Tibial nerve (tissue), 4 donors: ENCODE measurements around the gene PARP3. TPM values are rescaled to one million over a fixed set of nuclear protein-coding genes. Genes with fewer than 3 reads are reported as not detected.
"Not testable (repeated sequence)": the region's sequence is repeated elsewhere in the genome, so short reads cannot be mapped to it uniquely, and the experiment has no call there.

Source experiments
- DNase-seq, 2 donors: peaks; one replicate each; pipeline ENCODE4 v3.0.0-alpha.2; 2019; ENCODE audit warnings: low spot score in 2 of 2
- H3K27ac ChIP-seq, 4 donors: fragments of 200-600 bp; sonication (generic) in 3 of 4; one replicate each; pipeline ENCODE4 v1.5.1; 2017 to 2019; ENCODE audit warnings: mild to moderate bottlenecking in 1 of 4
- H3K27me3 ChIP-seq, 2 donors: fragments of 200-600 bp; sonication (generic) in 1 of 2; one replicate each; pipeline versions ENCODE4 v1.5.1 to v1.6.0; 2017 to 2019
- H3K36me3 ChIP-seq, 3 donors: fragments of 200-600 bp; sonication (generic); one replicate each; pipeline ENCODE4 v1.5.1; 2018 to 2019
- H3K4me1 ChIP-seq, 4 donors: fragments of 200-600 bp; sonication (generic) in 3 of 4; one replicate each; pipeline ENCODE4 v1.5.1; 2017 to 2019
- H3K4me3 ChIP-seq, 4 donors: fragments of 200-600 bp; sonication (generic) in 3 of 4; one replicate each; pipeline ENCODE4 v1.5.1; 2017 to 2019; ENCODE audit warnings: mild to moderate bottlenecking in 1 of 4, moderate library complexity in 1 of 4
- H3K9me3 ChIP-seq, 4 donors: fragments of 200-600 bp; sonication (generic) in 3 of 4; one replicate each; pipeline ENCODE4 v1.5.1; 2017 to 2019
- EP300 ChIP-seq, 2 donors: sonication (generic); formaldehyde crosslinking; IDR thresholded peaks; one replicate each; pipeline ENCODE4 v1.6.1; 2017; ENCODE audit warnings: antibody characterized with exemption in 2 of 2, mild to moderate bottlenecking in 1 of 2
- POLR2A ChIP-seq, 2 donors: fragments of 450-650 bp; IDR thresholded peaks; one replicate each; pipeline ENCODE4 v1.6.1; 2017; ENCODE audit warnings: antibody characterized with exemption in 2 of 2, mild to moderate bottlenecking in 2 of 2, moderate library complexity in 2 of 2
- WGBS, 2 donors: methylation state at CpG; one replicate each; pipeline ENCODE4 v1.1.5; 2018; 5-methylcytosine and 5-hydroxymethylcytosine counted together
- total RNA-seq, 4 donors: library from RNA; depleted of rRNA; stranded (reverse); fragments of >200 nt; gene quantifications; one replicate each; pipeline ENCODE4 v1.1.0, GENCODE V29; 2016
- TF ChIP-seq, protein P1 (sequence below), 5 experiments: fragments of 200-600 bp in 3 of 5; fragments of 450-650 bp in 2 of 5; sonication (generic) in 3 of 5; IDR thresholded peaks; one replicate each; pipeline ENCODE4 v1.5.1; 2016 to 2019; ENCODE audit warnings: antibody characterized with exemption in 5 of 5, mild to moderate bottlenecking in 3 of 5, moderate library complexity in 2 of 5

PARP3 gene
- total RNA-seq, 4 donors from 2014 or later: 19.9 to 55.9 (median 40.6) TPM

DNA sequence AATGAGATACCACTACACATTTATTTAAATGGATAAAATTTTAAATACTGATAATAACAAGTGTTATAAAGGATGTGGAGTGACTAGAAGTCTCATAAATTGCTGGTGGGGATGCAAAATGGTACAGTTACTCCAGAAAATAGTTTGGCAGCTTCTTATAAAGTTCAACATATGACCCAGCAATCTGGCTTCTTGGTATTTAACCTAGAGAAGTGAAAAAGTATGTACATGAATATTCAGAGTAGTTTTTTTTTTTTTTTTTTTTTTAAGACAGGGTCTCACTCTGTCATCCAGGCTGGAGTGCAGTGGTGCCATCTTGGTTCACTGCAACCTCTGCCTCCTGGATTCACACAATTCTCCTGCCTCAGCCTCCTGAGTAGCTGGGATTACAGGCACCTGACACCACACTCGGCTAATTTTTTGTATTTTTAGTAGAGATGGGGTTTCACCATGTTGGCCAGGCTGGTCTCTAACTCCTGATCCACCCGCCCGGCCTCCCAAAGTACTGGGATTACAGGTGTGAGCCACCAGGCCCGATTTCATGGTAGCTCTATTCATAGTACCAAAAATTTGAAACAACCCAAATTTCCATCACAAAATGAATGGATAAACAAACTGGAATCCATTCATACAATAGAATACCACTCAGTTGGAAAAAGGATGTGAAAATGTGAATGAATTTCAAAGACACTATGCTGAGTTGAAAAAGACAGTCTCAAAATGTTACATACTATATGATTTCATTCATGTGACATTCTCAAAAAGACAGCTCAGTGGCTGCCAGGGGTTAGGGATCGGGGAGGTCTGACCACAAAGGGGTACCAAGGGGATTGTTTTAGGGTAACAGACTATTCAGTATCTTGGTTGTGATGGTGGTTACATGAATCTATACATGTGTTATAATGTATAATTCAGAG is 14.8 kb upstream of the PARP3 start:
- DNase-seq: no peak
- Histone ChIP-seq H3K27me3 (no peaks in the 10 kb centered on the region), H3K4me1 (no peaks in the 10 kb centered on the region), H3K9me3 (no peaks in the 10 kb centered on the region), H3K4me3 (no peak overlapping the region), H3K27ac (no peak overlapping the region), H3K36me3 (peaks cover 0 to 20% (median 0%) of the 10 kb centered on the region in 3 donors)
- WGBS, 2 donors: 86 to 94% methylated on average over 5 of the region's 5 CpGs
- TF ChIP-seq POLR2A (IDR thresholded peaks at IDR 0.05) (no peak), EP300 (IDR thresholded peaks at IDR 0.05) (no peak)
- TF ChIP-seq, protein P1, sequence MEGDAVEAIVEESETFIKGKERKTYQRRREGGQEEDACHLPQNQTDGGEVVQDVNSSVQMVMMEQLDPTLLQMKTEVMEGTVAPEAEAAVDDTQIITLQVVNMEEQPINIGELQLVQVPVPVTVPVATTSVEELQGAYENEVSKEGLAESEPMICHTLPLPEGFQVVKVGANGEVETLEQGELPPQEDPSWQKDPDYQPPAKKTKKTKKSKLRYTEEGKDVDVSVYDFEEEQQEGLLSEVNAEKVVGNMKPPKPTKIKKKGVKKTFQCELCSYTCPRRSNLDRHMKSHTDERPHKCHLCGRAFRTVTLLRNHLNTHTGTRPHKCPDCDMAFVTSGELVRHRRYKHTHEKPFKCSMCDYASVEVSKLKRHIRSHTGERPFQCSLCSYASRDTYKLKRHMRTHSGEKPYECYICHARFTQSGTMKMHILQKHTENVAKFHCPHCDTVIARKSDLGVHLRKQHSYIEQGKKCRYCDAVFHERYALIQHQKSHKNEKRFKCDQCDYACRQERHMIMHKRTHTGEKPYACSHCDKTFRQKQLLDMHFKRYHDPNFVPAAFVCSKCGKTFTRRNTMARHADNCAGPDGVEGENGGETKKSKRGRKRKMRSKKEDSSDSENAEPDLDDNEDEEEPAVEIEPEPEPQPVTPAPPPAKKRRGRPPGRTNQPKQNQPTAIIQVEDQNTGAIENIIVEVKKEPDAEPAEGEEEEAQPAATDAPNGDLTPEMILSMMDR (IDR thresholded peaks at IDR 0.05): no peak

DNA sequence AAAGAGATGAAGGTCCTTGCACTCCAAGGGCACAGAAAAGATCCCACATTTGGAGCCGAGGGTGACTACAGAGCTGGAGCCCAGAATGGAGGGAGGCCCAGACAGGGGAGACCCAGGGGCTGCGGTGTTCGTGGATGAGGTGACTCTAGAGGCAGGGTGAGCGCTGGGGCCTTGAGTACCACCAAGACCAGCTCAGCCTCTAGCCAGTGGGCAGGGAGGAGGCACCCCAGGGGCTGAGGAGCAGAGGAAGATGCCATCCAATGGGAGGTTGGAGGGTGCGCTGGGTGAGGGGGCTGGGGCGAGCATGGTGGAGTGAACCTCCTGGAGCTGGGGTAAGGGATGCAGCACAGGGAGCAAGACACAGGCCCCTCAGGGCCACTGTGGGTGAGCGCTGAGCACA is 13.7 kb upstream of the PARP3 start:
- no peak for DNase-seq
- Histone ChIP-seq H3K4me1 (no peaks in the 10 kb centered on the region), H3K36me3 (peaks cover 0 to 31% (median 0%) of the 10 kb centered on the region in 3 donors), H3K9me3 (no peaks in the 10 kb centered on the region), H3K27ac (no peak overlapping the region), H3K4me3 (no peak overlapping the region), H3K27me3 (no peaks in the 10 kb centered on the region)
- 92% methylated on average over 7 of the region's 7 CpGs for WGBS, 2 donors
- TF ChIP-seq, protein P1 (IDR thresholded peaks at IDR 0.05): no peak
- TF ChIP-seq POLR2A (IDR thresholded peaks at IDR 0.05) (no peak), EP300 (IDR thresholded peaks at IDR 0.05) (no peak)

DNA sequence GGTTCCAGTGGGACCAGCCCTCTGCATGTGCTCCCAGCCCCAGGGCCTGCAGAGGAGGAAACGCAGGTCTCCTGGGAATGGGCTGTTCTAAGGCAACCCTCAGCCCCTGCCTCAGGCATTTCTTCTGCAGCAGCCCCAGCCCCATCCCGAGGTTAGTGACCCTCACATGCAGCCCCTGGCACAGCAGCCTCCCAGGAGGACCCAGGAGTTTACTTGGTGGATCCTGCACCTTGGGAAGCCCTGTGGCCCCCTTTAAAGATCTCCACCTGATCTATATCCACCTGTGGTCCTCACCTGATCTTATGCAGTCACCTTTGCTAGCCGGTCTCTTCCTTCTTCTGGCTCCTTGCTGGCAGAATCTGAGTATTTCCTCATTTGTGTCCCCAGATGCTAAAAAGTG is 13.2 kb upstream of the PARP3 start:
- H3K36me3 ChIP-seq: peaks cover 0 to 36% (median 0%) of the 10 kb centered on the region in 3 donors
- not testable (repeated sequence) for H3K4me1 ChIP-seq, DNase-seq, H3K9me3 ChIP-seq, H3K4me3 ChIP-seq, H3K27ac ChIP-seq, H3K27me3 ChIP-seq
- 58 to 75% methylated on average over 2 to 3 of the region's 3 CpGs for WGBS, 2 donors

DNA sequence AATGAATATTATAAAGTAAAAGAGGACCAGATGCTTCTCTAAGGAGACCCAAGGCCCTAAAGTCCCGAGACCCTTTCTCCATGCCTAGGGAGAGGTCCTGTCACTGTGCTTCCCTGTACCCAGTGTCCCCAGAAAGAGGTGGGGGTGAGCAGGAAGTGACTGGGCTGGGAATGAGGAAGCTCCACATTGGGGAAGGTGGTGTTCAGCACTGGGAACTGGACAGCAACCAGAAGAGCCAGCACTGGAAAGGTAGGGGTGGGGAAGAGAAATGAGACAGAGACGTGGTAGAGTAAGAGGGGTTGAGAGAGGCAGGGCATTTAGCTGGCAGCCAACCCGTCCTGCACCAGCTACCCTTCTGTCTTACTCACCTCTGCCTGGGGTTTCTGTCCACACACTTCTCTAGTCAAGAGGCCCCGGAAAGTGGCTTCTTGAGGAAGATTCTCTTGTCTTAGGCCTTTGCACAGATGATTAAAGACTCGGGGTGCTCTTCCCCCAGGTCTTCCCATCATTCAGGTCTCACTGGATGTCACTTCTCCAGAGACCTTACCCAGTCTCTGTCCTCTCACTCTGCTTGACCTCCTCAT is 12.7 kb upstream of the PARP3 start:
- Histone ChIP-seq H3K36me3 (peaks cover 0 to 42% (median 5%) of the 10 kb centered on the region in 3 donors), H3K4me1 (no peaks in the 10 kb centered on the region), H3K27ac (no peak overlapping the region), H3K9me3 (no peaks in the 10 kb centered on the region), H3K27me3 (no peaks in the 10 kb centered on the region), H3K4me3 (no peak overlapping the region)
- WGBS, 2 donors: 67 to 74% methylated on average over 5 of the region's 5 CpGs
- TF ChIP-seq EP300 (IDR thresholded peaks at IDR 0.05) (no peak), POLR2A (IDR thresholded peaks at IDR 0.05) (no peak)
- TF ChIP-seq, protein P1 (IDR thresholded peaks at IDR 0.05): no peak
- no peak for DNase-seq

DNA sequence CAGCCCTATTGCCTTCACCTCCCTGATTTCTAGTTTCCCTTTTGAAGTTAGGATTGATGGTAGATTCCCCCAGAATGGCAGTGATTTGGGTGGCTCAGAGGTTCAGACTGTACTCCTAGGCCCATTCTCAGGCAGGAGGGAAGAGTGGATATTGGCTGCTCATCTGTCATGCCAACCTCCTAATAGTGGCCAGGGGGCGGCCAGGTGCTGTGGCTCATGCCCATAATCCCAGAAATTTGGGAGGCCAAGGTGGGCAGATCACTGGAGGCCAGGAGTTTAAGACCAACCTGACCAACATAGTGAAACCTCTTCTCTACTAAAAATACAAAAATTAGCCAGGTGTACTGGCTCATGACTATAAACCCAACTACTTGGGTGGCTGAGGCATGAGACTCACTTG is 11.7 kb upstream of the PARP3 start:
- Histone ChIP-seq H3K36me3 (peaks cover 0 to 51% (median 13%) of the 10 kb centered on the region in 3 donors), H3K4me1 (no peaks in the 10 kb centered on the region), H3K27me3 (no peaks in the 10 kb centered on the region), H3K9me3 (no peaks in the 10 kb centered on the region), H3K27ac (no peak overlapping the region), H3K4me3 (no peak overlapping the region)
- 100% methylated on average over 1 of the region's 1 CpG for WGBS, 2 donors
- no peak for DNase-seq
- TF ChIP-seq POLR2A (IDR thresholded peaks at IDR 0.05): no peak
- TF ChIP-seq, protein P1 (IDR thresholded peaks at IDR 0.05): no peak
- no peak for TF ChIP-seq EP300 (IDR thresholded peaks at IDR 0.05)
